Nephron progenitor cell (in vitro differentiated cells): Measurements from ENCODE around the gene ASB9.
"Not testable (repeated sequence)": the region's sequence is repeated elsewhere in the genome, so short reads cannot be mapped to it uniquely, and the experiment has no call there.

ENCODE experiments used
- DNase-seq: peaks from one replicate; pipeline ENCODE4 v3.0.0; 2021
- H3K27ac Mint-ChIP-seq: 2 replicates; pipeline ENCODE4 v1.8.0; 2021; ENCODE audit warnings: mild to moderate bottlenecking, moderate library complexity, mixed read lengths
- H3K27me3 Mint-ChIP-seq: 2 replicates; pipeline ENCODE4 v1.8.0; 2021; ENCODE audit warnings: mild to moderate bottlenecking, low read depth, mixed read lengths; ENCODE audit not compliant: poor library complexity
- H3K36me3 Mint-ChIP-seq: 2 replicates; pipeline ENCODE4 v1.8.0; 2021; ENCODE audit warnings: low read depth, mixed read lengths
- H3K4me1 Mint-ChIP-seq: 2 replicates; pipeline ENCODE4 v1.8.0; 2021; ENCODE audit warnings: mixed read lengths
- H3K4me3 Mint-ChIP-seq: 2 replicates; pipeline ENCODE4 v1.8.0; 2021; ENCODE audit warnings: mild to moderate bottlenecking, moderate library complexity, mixed read lengths
- H3K9me3 Mint-ChIP-seq: 2 replicates; pipeline ENCODE4 v1.8.0; 2021; ENCODE audit warnings: mild to moderate bottlenecking, moderate library complexity, mixed read lengths
- TF ChIP-seq, protein P1 (sequence below): fragments of 200-600 bp; sonication (generic); IDR thresholded peaks from 2 replicates; pipeline ENCODE4 v1.5.0; 2021; ENCODE audit warnings: antibody characterized with exemption

Gene ASB9

GRCh38 chrX:15293451-15293850, 23.6 kb upstream of the ASB9 start:
- no peak overlapping the region for H3K27ac Mint-ChIP-seq
- H3K4me1 Mint-ChIP-seq = no peaks in the 10 kb centered on the region
- peaks cover 3% of the 10 kb centered on the region for H3K27me3 Mint-ChIP-seq
- no peaks in the 10 kb centered on the region for H3K36me3 Mint-ChIP-seq
- peaks cover 7% of the 10 kb centered on the region for H3K9me3 Mint-ChIP-seq
- no peak for DNase-seq
- TF ChIP-seq, protein P1, sequence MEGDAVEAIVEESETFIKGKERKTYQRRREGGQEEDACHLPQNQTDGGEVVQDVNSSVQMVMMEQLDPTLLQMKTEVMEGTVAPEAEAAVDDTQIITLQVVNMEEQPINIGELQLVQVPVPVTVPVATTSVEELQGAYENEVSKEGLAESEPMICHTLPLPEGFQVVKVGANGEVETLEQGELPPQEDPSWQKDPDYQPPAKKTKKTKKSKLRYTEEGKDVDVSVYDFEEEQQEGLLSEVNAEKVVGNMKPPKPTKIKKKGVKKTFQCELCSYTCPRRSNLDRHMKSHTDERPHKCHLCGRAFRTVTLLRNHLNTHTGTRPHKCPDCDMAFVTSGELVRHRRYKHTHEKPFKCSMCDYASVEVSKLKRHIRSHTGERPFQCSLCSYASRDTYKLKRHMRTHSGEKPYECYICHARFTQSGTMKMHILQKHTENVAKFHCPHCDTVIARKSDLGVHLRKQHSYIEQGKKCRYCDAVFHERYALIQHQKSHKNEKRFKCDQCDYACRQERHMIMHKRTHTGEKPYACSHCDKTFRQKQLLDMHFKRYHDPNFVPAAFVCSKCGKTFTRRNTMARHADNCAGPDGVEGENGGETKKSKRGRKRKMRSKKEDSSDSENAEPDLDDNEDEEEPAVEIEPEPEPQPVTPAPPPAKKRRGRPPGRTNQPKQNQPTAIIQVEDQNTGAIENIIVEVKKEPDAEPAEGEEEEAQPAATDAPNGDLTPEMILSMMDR = no peak
- no peak overlapping the region for H3K4me3 Mint-ChIP-seq

DNA sequence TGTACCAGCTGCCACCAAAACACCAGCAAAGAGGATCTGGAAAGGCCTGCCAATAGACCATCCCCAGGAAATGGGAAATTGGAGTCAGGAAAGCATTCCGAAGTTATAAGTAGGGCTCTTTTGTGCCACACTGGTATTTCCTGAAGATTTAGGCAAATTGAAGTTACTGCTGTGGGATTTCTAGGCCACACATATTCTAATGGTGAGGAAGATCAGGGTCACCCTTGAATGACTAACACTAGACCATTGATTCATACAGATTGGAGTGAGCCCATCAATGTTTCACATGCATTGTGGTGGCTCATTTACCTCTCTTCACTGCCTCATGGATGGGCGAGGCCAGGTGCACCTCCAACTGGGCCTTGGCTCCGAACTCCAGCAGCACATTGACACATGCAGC, 23.0 kb upstream of the ASB9 start:
- no peak for DNase-seq
- Mint-ChIP-seq H3K9me3 (peaks cover 7% of the 10 kb centered on the region), H3K27me3 (no peaks in the 10 kb centered on the region), H3K36me3 (no peaks in the 10 kb centered on the region), H3K27ac (no peak overlapping the region), H3K4me3 (no peak overlapping the region), H3K4me1 (no peaks in the 10 kb centered on the region)
- TF ChIP-seq, protein P1 = no peak

DNA sequence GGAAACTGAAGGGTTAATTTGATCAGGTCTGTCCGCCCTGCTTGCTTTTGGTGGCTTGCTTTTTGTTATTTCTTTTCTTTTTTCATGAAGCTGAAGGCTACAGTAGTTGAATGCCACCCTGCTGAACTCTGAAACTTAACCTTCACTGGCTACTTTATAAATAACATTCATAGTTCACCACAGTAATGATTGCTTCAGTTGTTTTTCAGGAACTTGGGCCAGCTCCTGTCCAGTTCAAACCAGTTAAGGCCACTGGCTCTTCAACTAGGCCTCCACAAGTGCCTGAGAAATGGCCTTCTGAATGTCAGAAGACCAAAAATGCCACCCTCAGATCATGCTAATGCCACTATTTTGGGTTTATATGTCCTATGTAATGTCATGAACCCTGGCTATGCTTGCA, 7.7 kb upstream of the ASB9 start:
- no peak overlapping the region for H3K4me3 Mint-ChIP-seq
- H3K27ac Mint-ChIP-seq = no peak overlapping the region
- H3K27me3 Mint-ChIP-seq = no peaks in the 10 kb centered on the region
- TF ChIP-seq, protein P1 = no peak
- H3K9me3 Mint-ChIP-seq = peaks cover 34% of the 10 kb centered on the region
- no peaks in the 10 kb centered on the region for H3K4me1 Mint-ChIP-seq
- no peak for DNase-seq
- no peaks in the 10 kb centered on the region for H3K36me3 Mint-ChIP-seq

DNA sequence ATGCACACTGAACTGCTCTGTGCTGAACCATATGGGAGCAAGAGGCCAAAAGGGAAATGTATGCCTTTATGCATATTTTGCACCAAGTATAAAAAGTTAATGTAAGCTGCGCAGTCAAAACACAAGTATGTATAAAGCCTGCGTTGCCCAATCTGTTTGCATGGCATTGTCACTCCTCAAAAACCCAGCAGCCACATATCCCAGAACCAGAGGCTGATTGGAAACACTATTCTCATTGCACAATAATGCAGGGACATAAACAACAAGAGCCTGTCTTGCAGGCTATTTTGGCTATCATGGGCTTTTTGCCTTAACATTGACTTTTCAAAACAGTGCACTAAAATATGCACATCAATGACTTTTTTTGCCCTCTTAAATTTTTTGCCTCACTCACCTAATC, 5.1 kb upstream of the ASB9 start:
- Mint-ChIP-seq H3K4me3 (no peak overlapping the region), H3K9me3 (peaks cover 23% of the 10 kb centered on the region), H3K27me3 (no peaks in the 10 kb centered on the region), H3K4me1 (peaks cover 5% of the 10 kb centered on the region), H3K36me3 (no peaks in the 10 kb centered on the region), H3K27ac (no peak overlapping the region)
- no peak for DNase-seq
- TF ChIP-seq, protein P1 = no peak

GRCh38 chrX:15273275-15273674, 3.4 kb upstream of the ASB9 start:
- H3K27me3 Mint-ChIP-seq = not testable (repeated sequence)

DNA sequence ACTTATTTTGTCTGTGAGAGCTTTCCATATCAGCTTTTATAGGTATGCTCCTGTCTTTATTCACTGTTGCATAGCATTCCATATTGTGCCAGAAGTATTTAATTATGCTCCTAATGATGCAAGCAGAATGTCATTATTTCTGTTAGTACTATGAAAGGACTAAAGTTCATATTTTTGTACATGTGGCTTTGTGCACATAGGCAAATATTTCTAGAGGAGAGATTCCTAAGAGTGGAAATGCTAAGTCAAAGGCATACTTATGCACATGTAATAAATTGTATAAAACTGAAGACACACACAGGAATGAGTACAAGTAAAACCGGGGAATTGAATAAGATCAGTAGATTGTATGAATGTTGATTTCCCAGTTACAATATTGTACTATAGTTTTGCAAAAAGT, 1.9 kb upstream of the ASB9 start:
- peaks cover 15% of the 10 kb centered on the region for H3K9me3 Mint-ChIP-seq
- H3K27me3 Mint-ChIP-seq = no peaks in the 10 kb centered on the region
- H3K36me3 Mint-ChIP-seq = no peaks in the 10 kb centered on the region
- H3K4me3 Mint-ChIP-seq = no peak overlapping the region
- no peak for DNase-seq
- TF ChIP-seq, protein P1 = no peak
- peaks cover 10% of the 10 kb centered on the region for H3K4me1 Mint-ChIP-seq
- H3K27ac Mint-ChIP-seq = no peak overlapping the region

More at GRCh38 chrX:15273275-15273674, 3.4 kb upstream of the ASB9 start:
- H3K4me3 Mint-ChIP-seq, DNase-seq, H3K27ac Mint-ChIP-seq, H3K36me3 Mint-ChIP-seq: not testable (repeated sequence)
- Mint-ChIP-seq H3K9me3 (peaks cover 15% of the 10 kb centered on the region), H3K4me1 (peaks cover 10% of the 10 kb centered on the region)
